ENCODE measurements around the gene CYP4X1.
"Not testable (repeated sequence)": the region's sequence is repeated elsewhere in the genome, so short reads cannot be mapped to it uniquely, and the experiment has no call there.

Gene CYP4X1, protein sequence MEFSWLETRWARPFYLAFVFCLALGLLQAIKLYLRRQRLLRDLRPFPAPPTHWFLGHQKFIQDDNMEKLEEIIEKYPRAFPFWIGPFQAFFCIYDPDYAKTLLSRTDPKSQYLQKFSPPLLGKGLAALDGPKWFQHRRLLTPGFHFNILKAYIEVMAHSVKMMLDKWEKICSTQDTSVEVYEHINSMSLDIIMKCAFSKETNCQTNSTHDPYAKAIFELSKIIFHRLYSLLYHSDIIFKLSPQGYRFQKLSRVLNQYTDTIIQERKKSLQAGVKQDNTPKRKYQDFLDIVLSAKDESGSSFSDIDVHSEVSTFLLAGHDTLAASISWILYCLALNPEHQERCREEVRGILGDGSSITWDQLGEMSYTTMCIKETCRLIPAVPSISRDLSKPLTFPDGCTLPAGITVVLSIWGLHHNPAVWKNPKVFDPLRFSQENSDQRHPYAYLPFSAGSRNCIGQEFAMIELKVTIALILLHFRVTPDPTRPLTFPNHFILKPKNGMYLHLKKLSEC

DNA sequence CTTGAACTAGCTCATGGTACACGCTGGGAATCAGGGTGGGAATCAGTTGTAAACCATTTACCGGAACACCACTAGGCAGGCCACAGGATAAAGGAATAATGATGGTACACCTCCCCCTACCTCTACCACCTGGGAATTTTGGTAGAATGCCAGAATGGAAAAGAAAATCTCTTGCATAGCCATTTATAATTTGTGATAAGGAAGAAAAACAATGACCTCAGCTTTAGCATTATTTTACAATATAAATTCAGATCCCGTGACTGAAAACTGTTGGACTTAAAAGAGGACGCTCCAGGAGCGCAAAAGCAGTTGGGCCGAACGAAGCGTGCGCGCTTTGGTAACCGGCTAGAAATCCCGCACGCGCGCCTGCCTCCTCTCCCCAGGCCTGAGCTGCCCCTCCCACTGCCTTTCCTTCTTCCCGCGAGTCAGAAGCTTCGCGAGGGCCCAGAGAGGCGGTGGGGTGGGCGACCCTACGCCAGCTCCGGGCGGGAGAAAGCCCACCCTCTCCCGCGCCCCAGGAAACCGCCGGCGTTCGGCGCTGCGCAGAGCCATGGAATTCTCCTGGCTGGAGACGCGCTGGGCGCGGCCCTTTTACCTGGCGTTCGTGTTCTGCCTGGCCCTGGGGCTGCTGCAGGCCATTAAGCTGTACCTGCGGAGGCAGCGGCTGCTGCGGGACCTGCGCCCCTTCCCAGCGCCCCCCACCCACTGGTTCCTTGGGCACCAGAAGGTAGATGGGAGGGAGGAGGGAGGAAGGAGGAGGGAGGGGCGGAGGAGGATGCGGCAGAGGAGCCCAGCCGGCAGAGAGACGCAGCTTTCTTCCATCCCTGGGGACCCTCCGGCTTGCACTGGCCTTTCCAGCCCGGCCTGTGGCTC is at the start of gene CYP4X1:
Gene CYP4X1 (plus strand): TSS at position 402 of the 873 bp plus-strand sequence. CDS start 149 bp downstream, at position 551.
- DNase-seq (ENCODE audit: low read depth in 2 of 3, low spot score in 1 of 3), result no peak

DNA sequence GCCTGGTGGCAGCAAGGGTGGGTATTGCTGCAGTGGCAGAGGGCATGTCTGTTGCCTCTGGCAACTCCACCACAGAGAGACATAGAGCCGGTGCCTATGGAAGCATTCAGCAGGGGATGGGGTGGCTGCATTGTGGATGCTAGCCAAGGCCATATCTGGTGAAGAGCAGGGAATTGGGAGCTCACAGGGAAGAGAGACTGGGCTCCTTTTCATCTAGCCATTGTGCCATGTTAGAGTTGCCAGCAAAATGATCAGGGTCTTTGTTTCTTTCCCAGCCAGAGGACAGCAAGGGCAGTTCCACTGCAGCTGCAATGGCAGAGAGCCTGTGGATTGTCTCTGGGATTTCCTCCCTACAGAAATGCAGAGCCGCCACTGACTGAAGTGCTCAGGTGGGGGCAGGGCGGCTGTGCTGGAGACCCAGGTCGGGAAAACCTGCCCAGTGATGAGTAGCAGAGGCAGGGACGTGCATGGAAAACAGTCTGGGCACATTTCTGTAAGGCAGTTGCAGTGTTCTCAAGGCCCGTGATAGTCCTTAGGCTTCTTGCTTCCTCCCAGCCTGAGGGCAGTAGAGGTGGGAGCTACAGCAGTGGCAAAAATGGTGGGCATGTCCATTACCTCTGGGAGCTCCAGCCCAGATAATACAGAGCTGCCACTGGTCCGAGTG is 40.2 kb upstream of the CYP4X1 start:
- no peak for DNase-seq (ENCODE audit: low read depth in 2 of 3, low spot score in 1 of 3)

DNA sequence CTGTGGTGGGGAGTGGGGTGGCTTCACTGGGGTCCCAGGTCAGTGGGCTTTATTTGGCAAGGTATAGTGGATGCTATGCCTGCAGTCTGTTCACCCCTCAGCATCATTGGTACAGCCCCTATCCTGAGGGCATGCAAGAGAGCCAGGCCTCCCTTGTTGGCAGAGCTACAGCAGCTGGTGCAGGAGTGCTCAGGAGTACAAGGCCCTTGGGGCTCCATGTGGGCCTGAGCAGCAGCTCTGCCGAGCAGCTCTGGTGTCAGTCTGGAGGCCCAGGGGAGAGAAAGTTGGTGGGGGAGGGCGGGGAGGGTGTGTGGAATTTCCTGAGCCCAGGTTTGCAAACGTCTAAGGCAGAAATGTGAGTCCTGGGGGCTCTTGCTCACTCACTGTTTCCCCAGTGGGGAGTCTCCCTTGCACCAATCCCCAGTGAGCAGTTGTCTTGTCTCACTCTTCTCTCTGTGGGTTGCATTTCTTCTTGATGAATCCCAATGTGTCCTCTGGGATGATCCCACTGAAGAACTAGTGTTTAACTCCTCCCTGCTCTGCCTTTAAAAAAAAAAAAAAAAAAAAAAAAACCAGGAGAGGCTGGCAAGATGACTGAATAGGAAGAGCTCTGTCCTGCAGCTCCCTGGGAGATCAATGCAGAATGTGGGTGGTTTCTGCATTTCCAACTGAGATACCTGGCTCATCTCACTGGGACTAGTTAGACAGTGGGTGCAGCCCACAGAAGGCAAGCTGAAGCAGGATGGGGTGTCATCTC is 39.5 kb upstream of the CYP4X1 start:
- DNase-seq (ENCODE audit: low read depth in 2 of 3, low spot score in 1 of 3), result no peak

DNA sequence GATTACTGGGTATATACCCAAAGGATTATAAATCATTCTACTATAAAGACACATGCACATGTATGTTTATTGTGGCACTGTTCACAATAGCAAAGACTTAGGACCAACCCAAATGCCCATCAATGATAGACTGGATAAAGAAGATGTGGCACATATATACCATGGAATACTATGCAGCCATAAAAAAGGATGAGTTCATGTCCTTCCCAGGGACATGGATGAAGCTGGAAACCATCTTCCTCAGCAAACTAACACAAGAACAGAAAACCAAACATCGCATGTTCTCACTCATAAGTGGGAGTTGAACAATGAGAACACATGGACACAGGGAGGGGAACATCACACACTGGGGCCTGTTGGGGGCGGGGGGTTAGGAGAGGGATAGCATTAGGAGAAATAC is 32.9 kb upstream of the CYP4X1 start:
- not testable (repeated sequence) for DNase-seq (ENCODE audit: low read depth in 2 of 3, low spot score in 1 of 3)

DNA sequence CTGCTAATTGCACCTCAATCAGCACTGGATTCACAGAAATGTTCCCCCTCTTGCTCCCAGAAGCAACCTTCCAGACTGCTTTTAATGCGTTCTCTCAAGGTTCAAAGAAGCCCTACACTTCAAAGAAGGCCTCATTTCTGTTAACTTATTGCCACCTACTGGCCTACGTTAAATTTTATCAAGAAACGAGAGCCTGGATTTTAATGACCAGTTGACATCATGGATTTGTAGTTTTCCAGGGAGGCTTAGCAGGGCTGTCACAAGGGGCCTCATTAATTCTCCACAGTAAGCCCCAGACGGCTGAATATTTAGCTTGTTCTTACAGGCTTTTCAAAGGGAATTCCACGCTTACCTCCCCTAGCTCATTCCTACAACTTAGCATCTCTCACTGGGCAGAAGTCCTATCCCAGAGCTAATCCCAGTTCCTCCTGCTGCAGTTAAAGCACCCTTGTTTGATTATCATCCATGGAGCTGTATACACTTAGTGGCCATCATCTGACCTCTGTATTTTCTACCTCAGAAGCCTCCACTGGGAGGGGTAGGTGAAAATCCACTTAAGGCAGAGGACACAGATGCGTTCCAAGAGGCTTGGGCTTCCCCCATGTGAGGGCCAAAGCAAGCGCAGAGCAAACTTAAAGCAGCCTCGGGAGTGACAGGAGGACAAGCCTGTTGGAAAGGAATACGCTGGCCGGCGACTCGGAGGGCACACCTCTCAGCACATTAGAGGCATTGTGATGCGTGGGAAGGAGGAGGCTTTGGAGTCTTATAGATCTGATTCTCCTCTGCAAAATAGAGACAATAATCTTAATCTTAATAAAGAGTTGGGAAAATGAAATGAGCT is 32.2 kb upstream of the CYP4X1 start:
- DNase-seq (ENCODE audit: low read depth in 2 of 3, low spot score in 1 of 3), result no peak

DNA sequence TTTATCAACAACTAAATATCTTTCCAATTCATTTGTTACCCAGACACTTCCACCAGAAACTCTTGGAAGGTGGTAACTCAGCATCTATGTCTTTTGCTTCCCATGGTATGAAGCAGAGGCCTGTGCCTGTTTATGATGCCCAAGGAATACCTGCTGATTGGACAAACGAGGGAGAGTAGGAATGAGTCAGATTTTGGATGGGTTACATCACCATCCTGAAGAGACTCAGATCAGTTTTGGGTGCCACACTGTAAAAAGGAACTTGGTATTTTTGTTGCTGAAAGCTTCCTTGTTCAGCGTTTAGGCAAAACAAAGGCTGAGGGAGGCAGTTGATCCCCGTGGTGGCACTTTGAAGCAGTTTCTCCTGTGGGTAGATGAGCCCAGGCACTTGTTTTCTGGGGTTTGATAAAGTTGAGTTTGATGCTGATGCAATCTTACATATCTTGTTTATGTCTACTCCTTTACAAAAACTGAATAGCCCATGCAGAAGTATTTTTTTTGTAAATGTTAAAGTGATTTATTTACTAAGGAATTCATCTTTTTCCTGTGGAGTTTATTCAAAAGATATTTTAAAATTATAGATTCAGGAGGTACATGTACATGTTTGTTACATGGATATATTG is 26.7 kb upstream of the CYP4X1 start:
- no peak for DNase-seq (ENCODE audit: low read depth in 2 of 3, low spot score in 1 of 3)

DNA sequence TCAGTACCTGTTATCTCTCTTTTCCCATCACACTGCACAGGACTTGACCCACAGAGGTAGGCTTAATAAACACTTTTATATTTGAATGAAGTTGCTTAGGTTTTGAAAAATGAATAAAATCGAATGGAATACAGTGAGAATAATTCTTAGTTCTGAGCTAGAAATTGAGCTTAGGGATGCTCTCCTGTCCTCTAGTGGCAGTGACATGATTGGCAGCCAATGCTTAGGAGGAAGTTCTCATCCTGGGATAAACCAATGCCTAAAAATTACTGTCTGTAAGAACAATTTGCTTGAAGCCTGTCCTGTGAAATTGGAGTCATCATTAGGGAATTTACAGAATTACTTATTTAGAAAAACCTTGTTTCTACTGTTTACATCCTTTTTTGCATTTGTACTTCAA is 21.3 kb upstream of the CYP4X1 start:
- DNase-seq (ENCODE audit: low read depth in 2 of 3, low spot score in 1 of 3), result no peak

DNA sequence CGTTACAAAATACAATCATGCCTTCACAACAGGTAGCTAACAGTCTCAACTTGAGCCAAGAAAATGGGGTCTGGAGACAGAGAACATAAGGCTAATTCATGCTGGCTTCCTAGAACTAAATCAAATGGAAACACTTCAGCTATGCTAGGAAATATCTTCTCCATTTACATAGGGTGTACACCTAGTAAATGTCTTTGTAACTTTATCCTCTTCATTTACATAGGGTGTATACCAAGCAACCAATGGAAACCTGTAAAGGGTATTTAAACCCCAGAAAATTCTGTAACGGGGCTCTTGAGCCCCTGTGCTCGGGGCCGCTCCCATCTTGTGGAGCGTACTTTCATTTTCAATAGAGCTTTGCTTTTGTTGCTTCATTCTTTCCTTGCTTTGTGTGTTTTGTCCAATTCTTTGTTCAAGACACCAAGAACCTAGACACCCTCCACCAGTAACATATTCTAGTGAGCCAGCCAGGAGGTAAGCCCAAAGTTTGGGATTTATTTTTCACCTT is 19.5 kb upstream of the CYP4X1 start:
- no peak for DNase-seq (ENCODE audit: low read depth in 2 of 3, low spot score in 1 of 3)

DNA sequence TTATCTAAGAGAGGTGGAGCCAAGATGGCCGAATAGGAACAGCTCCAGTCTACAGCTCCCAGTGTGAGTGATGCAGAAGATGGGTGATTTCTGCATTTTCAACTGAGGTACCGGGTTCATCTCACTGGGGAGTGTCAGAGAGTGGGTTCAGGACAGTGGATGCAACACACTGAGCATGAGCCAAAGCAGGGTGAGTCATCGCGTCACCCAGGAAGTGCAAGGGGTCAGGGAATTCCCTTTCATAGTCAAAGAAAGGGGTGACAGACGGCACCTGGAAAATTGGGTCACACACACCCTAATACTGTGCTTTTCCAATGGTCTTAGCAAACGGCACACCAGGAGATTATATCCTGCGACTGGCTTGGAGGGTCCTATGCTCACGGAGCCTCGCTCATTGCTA is 17.0 kb upstream of the CYP4X1 start:
- not testable (repeated sequence) for DNase-seq (ENCODE audit: low read depth in 2 of 3, low spot score in 1 of 3)

DNA sequence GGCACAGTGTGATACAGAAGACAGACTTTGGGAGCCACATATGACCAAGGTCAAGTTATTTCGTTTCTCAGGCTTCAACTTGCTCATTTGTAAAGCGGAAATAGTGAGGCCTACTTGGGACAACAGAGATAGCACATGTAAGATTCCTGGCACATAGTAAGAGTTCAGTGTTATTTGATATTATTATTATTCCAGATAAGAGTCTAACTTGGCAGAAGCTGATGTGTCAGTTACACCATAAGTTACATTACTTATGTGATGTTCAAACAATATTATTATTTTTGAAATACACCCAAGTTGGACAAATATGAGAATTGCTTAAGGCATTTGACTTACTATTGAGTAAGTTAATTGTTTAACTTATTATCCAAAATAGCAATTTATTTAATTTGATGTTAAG is 10.2 kb upstream of the CYP4X1 start:
- no peak for DNase-seq (ENCODE audit: low read depth in 2 of 3, low spot score in 1 of 3)

DNA sequence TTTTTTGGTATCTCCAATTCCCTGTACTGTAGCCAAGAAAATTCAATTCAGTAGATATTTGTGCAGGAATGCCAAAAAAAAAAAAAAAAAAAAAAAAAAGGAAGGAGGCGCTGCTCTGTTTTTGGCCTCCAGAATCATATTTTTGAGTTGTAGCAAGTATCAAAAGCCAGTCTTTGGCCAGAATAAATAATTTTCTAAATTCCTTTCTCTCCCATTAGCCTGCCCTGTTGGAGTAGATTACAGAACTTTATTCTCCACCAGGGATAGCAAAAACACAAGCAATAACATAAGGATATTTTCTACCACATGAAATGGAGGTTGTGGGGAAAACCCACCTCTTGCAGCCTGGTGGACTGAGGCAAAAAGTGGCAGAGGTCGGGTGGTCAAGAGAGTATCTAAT is 2.4 kb upstream of the CYP4X1 start:
- DNase-seq (ENCODE audit: low read depth in 2 of 3, low spot score in 1 of 3), result no peak

DNA sequence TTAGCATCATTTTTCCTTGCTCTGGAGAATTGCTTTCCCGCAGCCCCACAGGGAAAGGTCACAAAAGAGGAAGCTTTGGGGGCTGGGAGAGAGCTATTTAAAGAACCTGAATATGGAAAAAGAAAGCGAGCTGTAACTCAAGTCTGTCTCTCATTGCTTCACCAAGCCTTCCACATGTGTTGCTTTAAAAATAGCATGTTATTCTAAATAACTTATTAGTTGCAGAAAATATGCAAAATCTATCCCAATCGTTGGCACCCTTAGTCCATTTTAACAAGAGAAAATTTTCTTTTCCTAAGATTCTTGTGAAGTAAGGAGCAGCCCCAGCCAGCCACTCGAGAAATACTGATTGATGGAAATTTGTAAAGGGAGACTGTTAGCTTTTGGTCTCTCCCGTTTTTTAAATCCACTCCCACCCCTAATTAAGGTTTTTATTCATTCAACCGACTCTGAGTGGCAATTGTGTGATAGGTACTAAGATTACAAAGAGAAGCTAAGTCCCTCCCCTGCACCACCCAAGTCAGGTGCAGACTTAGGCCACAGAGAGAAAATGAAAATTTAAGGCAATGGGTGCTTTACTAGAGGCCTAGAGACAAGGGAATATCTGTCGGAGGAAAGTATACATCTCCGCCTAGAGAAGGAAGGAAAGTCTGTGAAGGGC is 802 bp downstream of the CYP4X1 start:
- DNase-seq (ENCODE audit: low read depth in 2 of 3, low spot score in 1 of 3), result no peak

DNA sequence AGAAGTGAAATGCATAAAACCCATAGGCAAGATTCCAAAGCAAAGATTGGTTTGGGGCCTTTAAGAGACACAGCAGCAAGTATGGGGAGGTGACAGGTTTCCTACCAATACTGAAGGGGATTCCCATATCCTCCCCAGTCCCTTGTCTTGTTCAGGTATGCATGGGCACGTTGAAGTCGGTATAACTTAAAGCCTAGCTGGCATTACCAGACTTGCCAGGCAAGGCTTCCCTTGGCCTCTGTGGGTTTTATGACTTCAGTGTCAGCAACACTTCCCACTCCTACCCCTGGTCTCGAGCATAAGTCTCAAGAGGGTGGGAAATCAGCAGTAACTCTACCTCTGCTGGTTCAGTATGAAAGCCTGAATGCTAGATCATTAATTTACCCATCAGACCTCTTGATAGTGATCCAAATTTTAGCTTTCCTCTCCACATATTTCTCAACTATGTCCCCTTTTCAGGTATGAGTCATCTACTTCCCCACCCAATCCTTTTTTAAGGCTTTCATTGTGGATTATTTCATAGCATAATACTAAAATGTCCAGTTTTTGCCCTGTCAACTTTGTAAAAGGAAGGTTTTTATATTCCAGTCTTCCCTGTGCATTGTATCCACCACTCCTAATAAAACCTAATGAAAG is 6.8 kb downstream of the CYP4X1 start:
- DNase-seq (ENCODE audit: low read depth in 2 of 3, low spot score in 1 of 3), result no peak

DNA sequence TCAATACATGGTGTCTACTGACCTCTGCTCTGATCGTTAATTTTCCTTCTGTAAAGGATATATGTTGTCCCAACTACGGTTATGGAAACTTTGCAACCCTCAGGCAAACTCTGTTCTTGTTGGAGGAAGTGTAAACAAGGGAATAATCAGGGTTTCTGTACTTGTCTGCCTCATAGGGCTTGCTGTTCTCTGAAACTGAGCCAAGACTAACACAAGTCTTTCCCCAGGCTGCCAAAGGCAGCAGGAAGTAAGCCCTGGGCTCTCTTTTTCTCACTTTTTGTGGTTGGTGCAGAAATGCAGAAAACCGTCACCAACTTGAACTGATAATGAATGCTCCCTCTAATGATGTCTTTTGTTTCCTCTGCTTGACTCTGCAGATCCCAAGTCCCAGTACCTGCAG is 7.6 kb downstream of the CYP4X1 start:
- DNase-seq (ENCODE audit: low read depth in 2 of 3, low spot score in 1 of 3), result no peak

DNA sequence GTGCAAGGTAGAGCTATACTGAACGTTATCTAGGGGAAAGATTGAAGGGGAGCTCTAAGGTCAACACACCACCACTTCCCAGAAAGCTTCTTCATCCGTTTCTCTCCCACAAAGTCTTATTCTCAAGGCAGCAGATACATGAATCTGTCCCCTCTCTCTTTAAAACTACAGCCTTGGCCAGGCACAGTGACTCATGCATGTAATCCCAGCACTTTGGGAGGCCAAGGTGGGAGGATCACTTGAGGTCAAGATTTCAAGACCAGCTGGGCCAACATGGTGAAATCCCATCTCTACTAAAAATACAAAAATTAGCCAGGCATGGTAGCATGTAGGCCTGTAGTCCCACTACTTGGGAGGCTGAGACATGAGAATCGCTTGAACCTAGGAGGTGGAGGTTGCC is 8.1 kb downstream of the CYP4X1 start:
- no peak for DNase-seq (ENCODE audit: low read depth in 2 of 3, low spot score in 1 of 3)

DNA sequence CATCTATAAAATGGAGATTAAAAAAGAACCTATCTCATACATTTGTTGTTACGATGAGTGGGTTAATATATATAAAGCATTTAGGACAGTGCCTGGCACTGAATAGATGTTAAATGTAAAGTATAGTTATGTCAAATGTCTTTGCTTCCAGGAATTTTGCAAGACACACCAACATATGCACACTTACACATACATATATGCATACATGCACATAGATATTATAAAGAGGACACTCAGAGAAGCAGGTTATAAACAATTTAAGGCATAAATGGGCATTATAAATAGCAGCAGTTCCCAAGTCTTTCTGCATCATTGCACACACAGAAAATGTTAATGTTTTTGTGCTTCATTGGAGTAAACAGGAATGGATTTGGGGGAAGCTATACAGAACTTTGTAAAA is 13.3 kb downstream of the CYP4X1 start:
- no peak for DNase-seq (ENCODE audit: low read depth in 2 of 3, low spot score in 1 of 3)

DNA sequence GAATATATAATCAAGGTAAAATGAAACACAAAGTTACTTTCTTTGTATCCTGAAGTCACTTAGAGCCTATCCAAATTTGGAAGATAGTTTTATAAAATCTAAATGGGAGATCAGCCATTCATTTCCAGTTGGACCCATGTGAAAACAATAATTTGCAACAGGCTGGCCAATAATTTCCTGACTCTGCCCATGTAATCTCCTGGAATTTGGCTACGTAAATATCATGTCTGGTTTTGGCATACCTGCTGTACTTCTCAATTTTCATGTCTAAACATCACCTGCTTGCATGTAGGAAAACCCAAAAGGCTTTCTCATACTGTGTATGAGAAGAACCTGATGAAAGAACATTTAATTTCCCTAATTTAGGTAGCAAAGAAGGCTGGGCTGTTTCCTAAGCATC is 35.9 kb downstream of the CYP4X1 start:
- DNase-seq (ENCODE audit: low read depth in 2 of 3, low spot score in 1 of 3), result no peak

DNA sequence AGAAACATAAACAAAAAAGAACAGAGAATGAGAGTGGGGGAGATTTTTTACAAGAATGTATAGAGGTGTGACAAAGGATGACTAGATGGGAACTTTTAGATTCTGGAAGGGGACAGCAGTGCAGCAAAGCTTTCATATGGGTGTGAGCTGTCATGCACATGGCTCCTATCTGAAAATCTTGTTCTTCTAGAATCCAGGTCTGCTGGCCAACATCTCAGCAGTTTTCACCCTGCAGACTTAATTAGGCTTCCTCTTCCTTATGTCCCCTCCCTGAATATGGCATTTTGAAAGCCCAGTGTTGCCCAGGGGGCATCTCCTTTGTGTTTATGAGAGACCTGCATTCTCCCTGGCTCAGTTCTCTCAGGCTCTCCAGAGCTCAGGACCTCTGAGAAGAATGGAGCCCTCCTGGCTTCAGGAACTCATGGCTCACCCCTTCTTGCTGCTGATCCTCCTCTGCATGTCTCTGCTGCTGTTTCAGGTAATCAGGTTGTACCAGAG is 43.7 kb downstream of the CYP4X1 start, which contains the start of gene CYP4Z1:
Gene CYP4Z1 (plus strand): TSS at position 135 of the 498 bp plus-strand sequence. CDS start 260 bp downstream, at position 395.
- DNase-seq (ENCODE audit: low read depth in 2 of 3, low spot score in 1 of 3), result no peak

Data from stimulated activated CD4-positive, alpha-beta T cell treated with anti-CD3 and anti-CD28 coated beads, Interleukin-12 subunit alpha, Interleukin-12 subunit beta, amount 100 ng/mL, for 48 hours (primary cell).